AG04449 (cell line): Measurements from ENCODE around the gene SPRYD7.
A peak's percentile ranks its signal among the peaks of the same experiment; 100 is the strongest.

ENCODE experiments used
- CTCF ChIA-PET: fragments of 350-600 bp; formaldehyde crosslinking; extraction: SDS; loops from one replicate; lab custom pipeline; 2021; ENCODE audit warnings: antibody characterized with exemption; lab: Yijun Ruan, JAX
- POLR2A ChIA-PET: fragments of 400-600, 350-600 bp; formaldehyde crosslinking; extraction: SDS; loops from one replicate; lab custom pipeline; 2020; ENCODE audit warnings: antibody characterized with exemption, inconsistent platforms; lab: Yijun Ruan, JAX
- DNase-seq: peaks from one replicate; pipeline ENCODE4 v3.0.0-alpha.2; 2010; ENCODE audit warnings: low read depth, low spot score
- H3K4me3 ChIP-seq: 2 replicates; pipeline ENCODE4 v1.5.1; 2011; ENCODE audit warnings: low read depth, mild to moderate bottlenecking, control low read depth, low read length
- CTCF ChIP-seq: IDR thresholded peaks from one replicate; pipeline ENCODE4 v1.5.1; 2011; ENCODE audit warnings: mild to moderate bottlenecking, moderate library complexity, low read length, control low read depth, inconsistent platforms; ENCODE audit not compliant: insufficient read depth; ENCODE audit errors: missing control alignments

SPRYD7 gene

GRCh38 chr13:49877629-49878218 is 58.4 kb downstream of the SPRYD7 start:
- no peak overlapping the region for H3K4me3 ChIP-seq
- no peak for TF ChIP-seq CTCF
- DNase-seq, result no peak
- ChIA-PET POLR2A (no interaction called here), CTCF (no interaction called here)

- ChIA-PET POLR2A (no interaction called here), CTCF (no interaction called here)
- no peak for DNase-seq
- TF ChIP-seq CTCF, result no peak
- no peak overlapping the region for H3K4me3 ChIP-seq
Observed at GRCh38 chr13:49874430-49874829, 61.7 kb downstream of the SPRYD7 start.

- TF ChIP-seq CTCF, result peak; percentile 36
- no peak overlapping the region for H3K4me3 ChIP-seq
- no peak for DNase-seq
- ChIA-PET POLR2A (no interaction called here), CTCF (interaction anchor here (1.1 to 1.3 kb wide), 2 partner anchors 10 to 1188 kb away, joined by 3 read pairs; no protein-coding TSS in a partner anchor)
Observed at GRCh38 chr13:49869519-49869918, 66.6 kb downstream of the SPRYD7 start.

- no peak for TF ChIP-seq CTCF
- no peak overlapping the region for H3K4me3 ChIP-seq
- DNase-seq, result no peak
- POLR2A ChIA-PET, result no interaction called here
- CTCF ChIA-PET, result interaction anchor here (1.1 kb wide), 1 partner anchor 8 kb away, joined by 3 read pairs; no protein-coding TSS in a partner anchor
Observed at GRCh38 chr13:49867834-49868233, 68.3 kb downstream of the SPRYD7 start.

- no peak for DNase-seq
- no peak overlapping the region for H3K4me3 ChIP-seq
- ChIA-PET CTCF (interaction anchor here (0.7 kb wide), 1 partner anchor 9 kb away, joined by 3 read pairs; no protein-coding TSS in a partner anchor), POLR2A (no interaction called here)
- no peak for TF ChIP-seq CTCF
Observed at GRCh38 chr13:49865218-49865617, 70.9 kb downstream of the SPRYD7 start.

GRCh38 chr13:49864509-49864908 is 71.6 kb downstream of the SPRYD7 start:
- CTCF ChIA-PET, result interaction anchor here (1.2 kb wide), 1 partner anchor 185 kb away, joined by 4 read pairs; no protein-coding TSS in a partner anchor
- no peak overlapping the region for H3K4me3 ChIP-seq
- no peak for DNase-seq
- POLR2A ChIA-PET, result no interaction called here
- TF ChIP-seq CTCF, result no peak
